22Rv1 (cell line): ENCODE measurements around the gene CALML4.

ENCODE experiments used
- H3K27ac ChIP-seq: fragments of 450-650 bp; 2 replicates; pipeline ENCODE4 v1.5.1; 2017
- ZFX ChIP-seq: fragments of 450-650 bp; IDR thresholded peaks from 2 replicates; pipeline ENCODE4 v1.6.1; 2017; ENCODE audit warnings: antibody characterized with exemption, borderline replicate concordance
- TF ChIP-seq, protein P1 (sequence below): fragments of 450-650 bp; IDR thresholded peaks from 2 replicates; pipeline ENCODE4 v1.5.1; 2017; ENCODE audit warnings: mild to moderate bottlenecking

CALML4 gene

DNA sequence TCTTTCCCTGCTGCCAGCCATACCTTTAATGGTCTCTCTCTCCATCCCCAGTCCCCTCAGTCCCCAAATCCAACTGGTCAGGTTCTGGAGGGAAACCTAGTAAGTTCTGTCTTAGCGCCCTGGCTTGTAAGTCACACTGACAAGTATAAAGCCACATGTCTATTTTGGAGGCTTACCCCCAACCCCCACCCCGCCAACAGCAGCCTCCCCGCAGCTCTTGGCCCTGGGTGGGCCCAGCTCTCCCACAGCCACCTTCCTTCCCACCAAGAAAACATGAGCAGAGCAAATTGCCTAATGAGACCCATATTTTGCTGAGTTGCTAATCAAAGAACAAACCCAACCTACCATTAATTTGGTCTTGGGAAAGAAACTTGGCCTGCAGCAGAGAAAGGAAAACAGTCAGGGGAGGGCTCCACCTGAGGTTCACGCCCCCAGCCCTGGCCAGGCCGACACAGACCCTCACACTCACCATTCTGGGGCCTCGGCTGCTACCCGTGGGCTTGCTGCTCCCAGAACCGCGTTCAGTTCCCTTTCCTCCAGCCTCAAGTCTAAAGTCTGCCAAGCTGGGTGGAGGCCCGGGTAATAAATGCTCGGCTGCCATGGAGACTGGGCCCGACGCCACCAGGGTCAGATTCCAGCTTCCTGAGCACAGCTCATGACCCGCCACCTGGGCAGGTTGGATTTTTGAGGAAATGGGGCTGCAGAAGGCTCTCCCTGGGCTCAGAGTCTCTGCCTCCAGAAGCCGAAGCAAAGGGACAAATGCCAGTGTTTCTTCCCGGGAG lies at the start of gene CALML4:
Gene CALML4 (minus strand): TSS at position 557 of the 782 bp plus-strand sequence. CDS start 85 bp downstream, at position 472.
- TF ChIP-seq, protein P1, sequence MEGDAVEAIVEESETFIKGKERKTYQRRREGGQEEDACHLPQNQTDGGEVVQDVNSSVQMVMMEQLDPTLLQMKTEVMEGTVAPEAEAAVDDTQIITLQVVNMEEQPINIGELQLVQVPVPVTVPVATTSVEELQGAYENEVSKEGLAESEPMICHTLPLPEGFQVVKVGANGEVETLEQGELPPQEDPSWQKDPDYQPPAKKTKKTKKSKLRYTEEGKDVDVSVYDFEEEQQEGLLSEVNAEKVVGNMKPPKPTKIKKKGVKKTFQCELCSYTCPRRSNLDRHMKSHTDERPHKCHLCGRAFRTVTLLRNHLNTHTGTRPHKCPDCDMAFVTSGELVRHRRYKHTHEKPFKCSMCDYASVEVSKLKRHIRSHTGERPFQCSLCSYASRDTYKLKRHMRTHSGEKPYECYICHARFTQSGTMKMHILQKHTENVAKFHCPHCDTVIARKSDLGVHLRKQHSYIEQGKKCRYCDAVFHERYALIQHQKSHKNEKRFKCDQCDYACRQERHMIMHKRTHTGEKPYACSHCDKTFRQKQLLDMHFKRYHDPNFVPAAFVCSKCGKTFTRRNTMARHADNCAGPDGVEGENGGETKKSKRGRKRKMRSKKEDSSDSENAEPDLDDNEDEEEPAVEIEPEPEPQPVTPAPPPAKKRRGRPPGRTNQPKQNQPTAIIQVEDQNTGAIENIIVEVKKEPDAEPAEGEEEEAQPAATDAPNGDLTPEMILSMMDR, result no peak
- TF ChIP-seq ZFX, result no peak
- peak within 1 kb of the TSS; percentile 73 for H3K27ac ChIP-seq

- TF ChIP-seq ZFX, result no peak
- TF ChIP-seq, protein P1, result peak; percentile 93
- no peak overlapping the region for H3K27ac ChIP-seq
Observed at GRCh38 chr15:68252925-68253534, 47.9 kb upstream of the CALML4 start.

DNA sequence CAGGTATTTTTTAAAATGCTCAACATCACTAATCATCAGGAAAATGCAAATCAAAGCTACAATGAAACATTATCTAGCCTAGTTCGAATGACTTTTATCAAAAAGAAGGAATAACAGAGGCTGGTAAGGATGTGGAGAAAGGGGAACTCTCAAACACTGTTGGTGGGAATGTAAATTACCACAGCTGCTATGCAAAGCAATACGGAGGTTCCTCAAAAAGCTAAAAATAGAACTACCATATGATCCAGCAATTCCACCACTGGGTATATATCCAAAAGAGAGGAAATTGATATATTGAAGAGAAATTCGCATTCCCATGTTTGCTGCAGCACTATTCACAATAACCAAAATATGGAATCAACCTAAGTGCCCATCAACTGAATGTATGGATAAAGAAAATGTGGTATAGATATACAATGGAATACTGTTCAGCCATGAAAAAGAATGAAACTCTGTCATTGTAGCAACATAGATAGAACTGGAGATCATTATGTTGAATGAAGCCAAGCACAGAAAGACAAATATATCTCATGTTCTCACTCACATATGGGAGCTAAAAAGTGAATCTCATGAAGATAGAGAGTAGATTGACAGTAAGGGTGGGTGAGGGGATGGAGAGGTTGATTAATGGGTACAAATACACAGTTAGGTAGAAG lies 44.1 kb upstream of the CALML4 start:
- H3K27ac ChIP-seq, result no peak overlapping the region
- TF ChIP-seq ZFX, result no peak
- TF ChIP-seq, protein P1, result no peak

DNA sequence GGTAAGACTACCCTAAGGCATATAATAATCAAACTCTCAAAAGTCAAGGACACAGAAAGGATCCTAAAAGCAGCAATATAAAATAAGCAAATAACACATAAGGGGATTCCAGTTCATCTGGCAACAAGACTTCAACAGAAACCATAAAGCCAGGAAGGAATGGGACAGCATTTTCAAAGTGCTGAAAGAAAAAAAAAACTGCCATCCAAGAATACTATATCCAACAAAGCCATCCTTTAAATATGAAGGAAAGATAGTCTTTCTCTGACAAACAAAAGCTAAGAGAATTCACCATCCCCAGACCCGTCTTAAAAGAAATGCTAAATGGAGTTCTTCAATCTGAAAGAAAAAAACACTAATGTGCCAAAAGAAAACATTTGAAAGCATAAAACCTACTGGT lies 39.1 kb upstream of the CALML4 start:
- no peak for TF ChIP-seq ZFX
- TF ChIP-seq, protein P1, result no peak

GRCh38 chr15:68241088-68241935 lies 36.2 kb upstream of the CALML4 start:
- no peak for TF ChIP-seq ZFX
- TF ChIP-seq, protein P1, result no peak
- no peak overlapping the region for H3K27ac ChIP-seq

More for the DNA sequence above, 39.1 kb upstream of the CALML4 start:
- no peak overlapping the region for H3K27ac ChIP-seq

- no peak overlapping the region for H3K27ac ChIP-seq
Observed at GRCh38 chr15:68239025-68239424, 33.9 kb upstream of the CALML4 start.

More at GRCh38 chr15:68239025-68239424, 33.9 kb upstream of the CALML4 start:
- no peak for TF ChIP-seq ZFX
- TF ChIP-seq, protein P1, result no peak
